RWPE2 (cell line): ENCODE results near the gene TANC1.

Experiments
- ATAC-seq: fragments of 200-7000 bp; cut with Tn5 transposase; 3 replicates; pipeline ENCODE4 v1.9.1; 2021; ENCODE audit warnings: low read depth
- DNase-seq: peaks from one replicate; pipeline ENCODE4 v3.0.0-alpha.2; 2020; ENCODE audit warnings: low spot score
- H3K27ac ChIP-seq: fragments of 450-650 bp; 2 replicates; pipeline ENCODE4 v1.5.1; 2017; ENCODE audit warnings: mild to moderate bottlenecking; ENCODE audit not compliant: poor library complexity, severe bottlenecking
- H3K27me3 ChIP-seq: fragments of 250-450 bp; sonication (Bioruptor Pico); 2 replicates; pipeline ENCODE4 v1.5.1; 2021; ENCODE audit warnings: mild to moderate bottlenecking, moderate library complexity; ENCODE audit not compliant: insufficient read depth, poor library complexity, severe bottlenecking
- H3K36me3 ChIP-seq: fragments of 250-450 bp; sonication (Bioruptor Pico); 2 replicates; pipeline ENCODE4 v1.5.1; 2020; ENCODE audit warnings: low read depth, mild to moderate bottlenecking, moderate library complexity
- H3K4me1 ChIP-seq: fragments of 250-450 bp; sonication (Bioruptor Pico); 2 replicates; pipeline ENCODE4 v1.5.1; 2021; ENCODE audit warnings: mild to moderate bottlenecking, moderate library complexity; ENCODE audit not compliant: insufficient read depth, poor library complexity, severe bottlenecking
- H3K4me3 ChIP-seq: fragments of 250-450 bp; sonication (Bioruptor Pico); 2 replicates; pipeline ENCODE4 v1.5.1; 2021; ENCODE audit warnings: mild to moderate bottlenecking, moderate library complexity; ENCODE audit not compliant: severe bottlenecking
- H3K9me3 ChIP-seq: fragments of 250-450 bp; sonication (Bioruptor Pico); 2 replicates; pipeline ENCODE4 v1.5.1; 2021; ENCODE audit warnings: mild to moderate bottlenecking, moderate library complexity; ENCODE audit not compliant: severe bottlenecking
- TF ChIP-seq, protein P1 (sequence below): fragments of 450-650 bp; IDR thresholded peaks from one replicate; pipeline ENCODE4 v1.5.1; 2017; ENCODE audit warnings: mild to moderate bottlenecking, moderate library complexity; ENCODE audit not compliant: poor library complexity, severe bottlenecking

TANC1 gene

DNA sequence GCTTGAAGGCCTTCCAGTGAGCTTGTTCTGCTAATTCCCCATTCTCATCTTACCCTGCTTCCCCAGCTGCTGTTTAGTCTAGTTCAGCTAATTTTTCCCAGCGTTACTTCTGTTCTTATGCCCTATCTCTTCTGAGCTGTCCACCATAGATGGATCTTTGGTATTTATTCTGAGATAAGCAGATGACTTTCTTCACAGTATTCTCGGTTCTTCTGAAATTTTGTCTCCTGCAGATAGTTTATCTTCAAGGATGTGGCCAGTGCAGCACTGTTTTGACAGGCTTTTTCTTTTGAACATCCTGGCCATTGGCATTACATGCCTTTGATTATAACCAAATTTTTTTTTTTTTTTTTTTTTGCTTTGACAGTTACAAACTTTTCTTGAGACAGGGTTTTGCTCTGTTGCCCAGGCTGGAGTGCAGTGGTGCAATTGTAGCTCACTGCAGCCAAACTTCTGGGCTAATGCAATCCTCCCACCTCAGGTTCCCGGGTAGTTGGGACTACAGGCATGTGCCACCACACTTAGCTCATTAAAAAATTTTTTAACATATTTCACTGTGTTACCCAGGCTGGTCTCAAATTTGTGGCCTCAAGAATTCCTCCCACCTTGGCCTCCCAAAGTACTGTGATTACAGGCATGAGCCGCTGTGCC, 183.8 kb downstream of the TANC1 start:
- Histone ChIP-seq H3K27me3 (no peaks in the 10 kb centered on the region), H3K27ac (no peak overlapping the region), H3K36me3 (peaks cover 35% of the 10 kb centered on the region), H3K4me3 (no peak overlapping the region), H3K9me3 (no peaks in the 10 kb centered on the region), H3K4me1 (peaks cover 48% of the 10 kb centered on the region)
- TF ChIP-seq, protein P1, sequence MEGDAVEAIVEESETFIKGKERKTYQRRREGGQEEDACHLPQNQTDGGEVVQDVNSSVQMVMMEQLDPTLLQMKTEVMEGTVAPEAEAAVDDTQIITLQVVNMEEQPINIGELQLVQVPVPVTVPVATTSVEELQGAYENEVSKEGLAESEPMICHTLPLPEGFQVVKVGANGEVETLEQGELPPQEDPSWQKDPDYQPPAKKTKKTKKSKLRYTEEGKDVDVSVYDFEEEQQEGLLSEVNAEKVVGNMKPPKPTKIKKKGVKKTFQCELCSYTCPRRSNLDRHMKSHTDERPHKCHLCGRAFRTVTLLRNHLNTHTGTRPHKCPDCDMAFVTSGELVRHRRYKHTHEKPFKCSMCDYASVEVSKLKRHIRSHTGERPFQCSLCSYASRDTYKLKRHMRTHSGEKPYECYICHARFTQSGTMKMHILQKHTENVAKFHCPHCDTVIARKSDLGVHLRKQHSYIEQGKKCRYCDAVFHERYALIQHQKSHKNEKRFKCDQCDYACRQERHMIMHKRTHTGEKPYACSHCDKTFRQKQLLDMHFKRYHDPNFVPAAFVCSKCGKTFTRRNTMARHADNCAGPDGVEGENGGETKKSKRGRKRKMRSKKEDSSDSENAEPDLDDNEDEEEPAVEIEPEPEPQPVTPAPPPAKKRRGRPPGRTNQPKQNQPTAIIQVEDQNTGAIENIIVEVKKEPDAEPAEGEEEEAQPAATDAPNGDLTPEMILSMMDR, result no peak
- no peak for ATAC-seq
- no peak for DNase-seq

DNA sequence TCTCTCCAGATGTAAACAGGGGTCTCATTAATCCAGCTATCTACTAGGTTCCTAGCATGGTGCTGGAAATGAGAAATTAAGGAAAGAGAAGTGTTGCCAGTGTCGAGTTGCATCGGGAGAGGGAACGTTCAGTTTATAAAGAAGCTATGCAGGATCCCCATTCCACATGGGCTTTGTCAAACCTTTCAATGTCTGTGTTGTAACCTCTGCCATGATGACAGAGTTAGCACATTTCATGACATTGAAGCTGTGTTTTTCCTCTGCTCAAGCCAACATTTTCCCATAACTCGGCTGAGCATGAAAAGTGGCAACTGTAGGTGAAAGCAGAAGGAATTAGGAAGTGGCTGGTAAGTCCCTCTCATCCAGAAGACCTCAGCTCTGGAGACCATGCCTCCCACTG, 184.6 kb downstream of the TANC1 start:
- H3K4me1 ChIP-seq, result peaks cover 52% of the 10 kb centered on the region
- H3K36me3 ChIP-seq, result peaks cover 33% of the 10 kb centered on the region
- peak overlapping the region; percentile 84 for H3K27ac ChIP-seq
- TF ChIP-seq, protein P1, result no peak
- DNase-seq (no peak), ATAC-seq (no peak)
- no peaks in the 10 kb centered on the region for H3K27me3 ChIP-seq
- H3K9me3 ChIP-seq, result no peaks in the 10 kb centered on the region
- H3K4me3 ChIP-seq, result no peak overlapping the region

DNA sequence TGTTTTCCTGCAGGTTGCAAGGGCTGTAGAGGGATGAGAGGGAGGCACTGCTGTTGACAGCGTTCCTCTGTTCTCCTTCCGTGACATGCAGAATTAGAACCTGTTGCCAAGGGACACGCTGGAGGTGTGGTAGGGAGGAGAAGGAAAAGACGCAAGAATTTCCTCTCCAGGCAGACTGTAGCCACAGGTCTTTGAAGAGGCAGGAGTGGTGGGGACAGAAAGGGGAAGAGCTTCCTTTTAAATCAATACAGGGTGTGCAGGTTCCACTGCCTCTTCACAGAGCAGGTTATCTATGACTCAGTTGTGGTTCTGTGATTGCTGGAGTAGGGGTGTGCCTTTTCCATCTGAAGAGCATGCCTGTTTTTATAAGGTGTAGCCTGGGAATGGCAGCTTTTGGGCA, 185.0 kb downstream of the TANC1 start:
- Histone ChIP-seq H3K4me3 (no peak overlapping the region), H3K27me3 (no peaks in the 10 kb centered on the region), H3K4me1 (peaks cover 52% of the 10 kb centered on the region), H3K36me3 (peaks cover 33% of the 10 kb centered on the region), H3K27ac (peak overlapping the region; percentile 84), H3K9me3 (no peaks in the 10 kb centered on the region)
- ATAC-seq, result peak; percentile 55
- TF ChIP-seq, protein P1, result no peak
- DNase-seq, result no peak

DNA sequence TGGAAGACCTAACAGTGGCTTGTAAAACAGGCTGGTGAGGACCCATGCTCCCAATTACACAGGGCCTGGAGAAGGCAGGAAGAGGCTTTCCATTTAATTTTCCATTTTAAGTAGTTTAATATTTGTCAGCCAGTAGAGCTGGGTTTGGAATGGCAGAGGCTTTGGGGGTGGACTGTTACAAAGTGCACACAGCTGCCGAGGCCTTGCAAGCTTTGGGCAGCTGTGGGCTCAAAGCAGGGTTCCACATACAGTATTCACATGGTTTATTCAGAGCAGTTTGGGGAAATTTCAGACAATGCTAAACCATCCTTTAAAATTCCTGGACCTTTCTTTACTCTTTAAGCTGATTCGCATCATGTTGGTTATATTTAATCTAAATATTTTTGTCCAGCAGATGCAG, 185.5 kb downstream of the TANC1 start:
- H3K4me3 ChIP-seq, result no peak overlapping the region
- TF ChIP-seq, protein P1, result no peak
- H3K27ac ChIP-seq, result peak overlapping the region; percentile 84
- H3K27me3 ChIP-seq, result no peaks in the 10 kb centered on the region
- ATAC-seq, result no peak
- DNase-seq, result no peak
- H3K36me3 ChIP-seq, result peaks cover 37% of the 10 kb centered on the region
- H3K9me3 ChIP-seq, result no peaks in the 10 kb centered on the region
- H3K4me1 ChIP-seq, result peaks cover 52% of the 10 kb centered on the region

DNA sequence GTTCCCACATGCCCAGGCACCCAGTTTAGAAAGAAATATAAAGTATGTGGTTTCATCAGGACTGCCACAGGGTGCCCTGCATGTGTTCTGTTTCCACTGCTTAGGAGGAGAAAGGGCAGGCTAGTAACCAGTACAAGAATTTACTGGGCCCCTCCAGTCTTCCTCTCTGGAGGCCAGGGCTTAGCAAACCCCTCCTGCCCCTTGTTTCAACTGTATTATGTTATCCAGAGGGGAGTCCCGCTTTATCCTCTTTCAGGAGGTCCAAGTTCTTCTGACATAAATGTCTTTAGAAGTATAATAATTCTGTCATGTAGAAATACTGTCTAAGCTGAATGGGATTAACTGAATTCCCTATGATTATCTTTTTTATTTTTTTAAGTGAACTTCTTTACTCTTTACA, 185.9 kb downstream of the TANC1 start:
- no peak for ATAC-seq
- TF ChIP-seq, protein P1, result no peak
- Histone ChIP-seq H3K4me1 (peaks cover 52% of the 10 kb centered on the region), H3K4me3 (no peak overlapping the region), H3K27me3 (no peaks in the 10 kb centered on the region), H3K36me3 (peaks cover 34% of the 10 kb centered on the region), H3K27ac (peak overlapping the region; percentile 84), H3K9me3 (no peaks in the 10 kb centered on the region)
- no peak for DNase-seq
